Endothelial cell of umbilical vein (primary cell): ENCODE results near the gene EARS2. TPM values are rescaled to one million over a fixed set of nuclear protein-coding genes. Genes with fewer than 3 reads are reported as not detected.
"Not testable (repeated sequence)": the region's sequence is repeated elsewhere in the genome, so short reads cannot be mapped to it uniquely, and the experiment has no call there.

Source experiments
- BruUV-seq: library from RNA; stranded (reverse); fragments of 400-500 nt; replicated peaks from 2 replicates; lab custom pipeline; 2021; lab: Mats Ljungman, UMichigan
- CTCF ChIA-PET: fragments of 300-600, 350-600 bp; sonication (Branson Sonifier 250); formaldehyde crosslinking; loops from one replicate; lab custom pipeline; 2021; ENCODE audit warnings: antibody characterized with exemption, inconsistent platforms; lab: Charles Lee
- POLR2A ChIA-PET: fragments of 300-600, 350-600 bp; sonication (Branson Sonifier 250); formaldehyde crosslinking; loops from one replicate; lab custom pipeline; 2021; ENCODE audit warnings: antibody characterized with exemption, inconsistent platforms; lab: Charles Lee
- DNase-seq: peaks from one replicate; pipeline ENCODE4 v3.0.0-alpha.2; 2011; ENCODE audit warnings: low read depth, low spot score
- FAIRE-seq: peaks from 2 replicates; lab custom pipeline; 2011; peaks lifted over from hg19 to GRCh38; lab: Jason Lieb, UNC
- H2AFZ ChIP-seq: 2 replicates; pipeline ENCODE4 v1.6.0; 2012; ENCODE audit warnings: low read depth, low read length, control low read depth, inconsistent platforms
- H3K27ac ChIP-seq: 2 replicates; pipeline ENCODE4 v1.5.1; 2011; ENCODE audit warnings: low read depth, mild to moderate bottlenecking, control low read depth, low read length, moderate library complexity; ENCODE audit not compliant: insufficient read depth
- H3K27me3 ChIP-seq, 2 experiments: 2 replicates each; pipeline versions ENCODE4 v1.6.0 to v1.6.1; 2011; ENCODE audit warnings: low read length in 2 of 2, mixed read lengths in 1 of 2; ENCODE audit not compliant: control insufficient read depth in 2 of 2, insufficient read depth in 2 of 2
- H3K36me3 ChIP-seq, 2 experiments: 2 replicates in 1 of 2; 3 replicates in 1 of 2; pipeline ENCODE4 v1.5.1; 2011; ENCODE audit warnings: low read length in 2 of 2, mild to moderate bottlenecking in 1 of 2, moderate library complexity in 1 of 2; ENCODE audit not compliant: control insufficient read depth in 2 of 2, insufficient read depth in 2 of 2; ENCODE audit errors: extremely low read depth in 1 of 2
- H3K4me1 ChIP-seq: 3 replicates; pipeline ENCODE4 v1.5.1; 2011; ENCODE audit warnings: mild to moderate bottlenecking, low read length; ENCODE audit not compliant: control insufficient read depth, insufficient read depth; ENCODE audit errors: extremely low read depth
- H3K4me2 ChIP-seq: 2 replicates; pipeline ENCODE4 v1.6.1; 2011; ENCODE audit warnings: low read length, control low read depth, mixed read lengths; ENCODE audit not compliant: insufficient read depth
- H3K4me3 ChIP-seq, 3 experiments: fragments of 200-600 bp in 1 of 3; sonication (generic), shearing (Covaris generic) in 1 of 3; replicated peaks in 1 of 3; 2 replicates each; pipeline ENCODE4 v1.5.1; 2011 to 2016; ENCODE audit warnings: control low read depth in 3 of 3, low read length in 3 of 3, mild to moderate bottlenecking in 2 of 3, inconsistent platforms in 1 of 3, low read depth in 1 of 3, moderate library complexity in 1 of 3; ENCODE audit not compliant: insufficient read depth in 1 of 3
- H3K79me2 ChIP-seq: 2 replicates; pipeline ENCODE4 v1.6.0; 2012; ENCODE audit warnings: low read length, inconsistent platforms; ENCODE audit not compliant: control insufficient read depth, insufficient read depth
- H3K9ac ChIP-seq: replicated peaks from 2 replicates; pipeline ENCODE3; 2011; ENCODE audit warnings: low read length, control low read depth; ENCODE audit not compliant: insufficient read depth; ENCODE audit errors: extremely low read depth
- H3K9me1 ChIP-seq: replicated peaks from 3 replicates; pipeline ENCODE4 v1.6.0; 2011; ENCODE audit warnings: mild to moderate bottlenecking, low read length; ENCODE audit not compliant: control insufficient read depth, insufficient read depth; ENCODE audit errors: extremely low read depth
- H3K9me3 ChIP-seq: replicated peaks from 2 replicates; pipeline ENCODE4 v1.5.1; 2012; ENCODE audit warnings: low read length, inconsistent platforms; ENCODE audit not compliant: control insufficient read depth, insufficient read depth
- H4K20me1 ChIP-seq: replicated peaks from 2 replicates; pipeline ENCODE3; 2011; ENCODE audit warnings: mild to moderate bottlenecking, low read length; ENCODE audit not compliant: control insufficient read depth, insufficient read depth; ENCODE audit errors: extremely low read depth
- FOS ChIP-seq: IDR thresholded peaks from 2 replicates; pipeline ENCODE4 v1.6.1; 2011; ENCODE audit warnings: mild to moderate bottlenecking, low read length, moderate library complexity, borderline replicate concordance; ENCODE audit not compliant: insufficient read depth
- GATA2 ChIP-seq: IDR thresholded peaks from 2 replicates; pipeline ENCODE4 v1.7.0; 2011; ENCODE audit warnings: low read depth, mild to moderate bottlenecking, moderate library complexity, mixed read lengths, low read length; ENCODE audit not compliant: insufficient read length, insufficient read depth
- JUN ChIP-seq: IDR thresholded peaks from 2 replicates; pipeline ENCODE4 v1.6.1; 2011; ENCODE audit warnings: borderline replicate concordance, low read depth; ENCODE audit not compliant: insufficient read length, insufficient read depth
- POLR2A ChIP-seq: IDR thresholded peaks from 2 replicates; pipeline ENCODE4 v1.6.1; 2012; ENCODE audit warnings: low read depth, mild to moderate bottlenecking, control low read depth, low read length
- dilution Hi-C: fragments of 300-500 bp; cut with MboI; formaldehyde crosslinking; loops from one replicate; pipeline ENCODE4 v1.15.0; 2019; ENCODE audit warnings: low sequenced_read_pairs; ENCODE audit not compliant: extremely low pct_ligation_motif_present
- intact Hi-C: fragments of 100-400 bp; cut with micrococcal nuclease; formaldehyde crosslinking; loops from one replicate; pipeline ENCODE4 v1.10.0; 2022
- polyA plus RNA-seq, 4 experiments: library from polyadenylated mRNA; depleted of rRNA in 3 of 4; stranded (reverse) in 3 of 4; unstranded in 1 of 4; fragments of >200 nt; gene quantifications; 2 replicates each; pipeline versions ENCODE4 v1.2.1 to v1.2.3, GENCODE V29; 2011 to 2012; ENCODE audit warnings: missing spikeins in 1 of 4
- total RNA-seq: library from RNA; stranded (reverse); gene quantifications from 2 replicates; pipeline ENCODE4 v1.2.3, GENCODE V29; 2021
- TF ChIP-seq, protein P1 (sequence below): IDR thresholded peaks from 2 replicates; pipeline ENCODE4 v1.6.1; 2011; ENCODE audit not compliant: insufficient read depth, insufficient read length
- TF ChIP-seq, protein P2 (sequence below), 2 donors: IDR thresholded peaks; 1 replicate in 1 of 2; 2 replicates in 1 of 2; pipeline ENCODE4 v1.5.1; 2011; ENCODE audit warnings: low read length in 2 of 2, mild to moderate bottlenecking in 2 of 2, moderate library complexity in 2 of 2, control low read depth in 1 of 2, inconsistent platforms in 1 of 2, low read depth in 1 of 2; ENCODE audit not compliant: insufficient read depth in 1 of 2; ENCODE audit errors: extremely low read depth in 1 of 2

The EARS2 gene
- total and polyA plus RNA-seq, 2 donors (not counting 3 experiments of a cell fraction or from before 2014, with no cell fraction given): 14.7 to 21.6 TPM

DNA sequence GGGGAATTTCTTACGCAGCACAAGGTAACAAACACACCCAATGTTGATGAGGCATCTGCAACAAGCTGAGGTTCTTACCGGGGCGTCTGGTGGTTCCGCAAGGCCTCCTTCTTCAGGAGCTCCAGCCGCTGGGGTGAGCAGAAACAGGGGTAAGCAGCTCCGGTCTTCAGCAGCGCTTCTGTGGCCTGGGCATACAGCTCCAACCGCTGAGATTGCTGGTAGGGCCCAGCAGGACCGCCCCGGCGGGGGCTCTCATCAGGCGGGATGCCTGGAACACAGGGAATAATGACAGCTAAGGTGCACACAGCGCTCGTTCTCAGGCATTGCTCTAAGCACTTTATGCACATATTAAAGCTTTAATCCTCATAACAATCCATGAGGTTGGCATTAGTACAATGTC, 12.7 kb downstream of the EARS2 start:
- Histone ChIP-seq H3K4me2 (no peak overlapping the region), H3K27me3 (no peaks in the 10 kb centered on the region), H3K4me1 (no peaks in the 10 kb centered on the region), H3K79me2 (no peaks in the 10 kb centered on the region), H2AFZ (no peak overlapping the region), H3K36me3 (peaks cover 2 to 19% of the 10 kb centered on the region in 2 experiments), H3K9me3 (no peaks in the 10 kb centered on the region), H3K9me1 (no peaks in the 10 kb centered on the region), H3K9ac (no peak overlapping the region), H3K4me3 (no peak overlapping the region), H4K20me1 (peaks cover 2% of the 10 kb centered on the region), H3K27ac (no peak overlapping the region)
- ChIA-PET CTCF (no interaction called here), POLR2A (no interaction called here)
- no TSS peak for BruUV-seq
- DNase-seq (no peak), FAIRE-seq (no peak)
- TF ChIP-seq GATA2 (no peak), JUN (no peak), FOS (no peak), POLR2A (no peak)
- TF ChIP-seq, protein P1, sequence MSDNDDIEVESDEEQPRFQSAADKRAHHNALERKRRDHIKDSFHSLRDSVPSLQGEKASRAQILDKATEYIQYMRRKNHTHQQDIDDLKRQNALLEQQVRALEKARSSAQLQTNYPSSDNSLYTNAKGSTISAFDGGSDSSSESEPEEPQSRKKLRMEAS: no peak
- TF ChIP-seq, protein P2, sequence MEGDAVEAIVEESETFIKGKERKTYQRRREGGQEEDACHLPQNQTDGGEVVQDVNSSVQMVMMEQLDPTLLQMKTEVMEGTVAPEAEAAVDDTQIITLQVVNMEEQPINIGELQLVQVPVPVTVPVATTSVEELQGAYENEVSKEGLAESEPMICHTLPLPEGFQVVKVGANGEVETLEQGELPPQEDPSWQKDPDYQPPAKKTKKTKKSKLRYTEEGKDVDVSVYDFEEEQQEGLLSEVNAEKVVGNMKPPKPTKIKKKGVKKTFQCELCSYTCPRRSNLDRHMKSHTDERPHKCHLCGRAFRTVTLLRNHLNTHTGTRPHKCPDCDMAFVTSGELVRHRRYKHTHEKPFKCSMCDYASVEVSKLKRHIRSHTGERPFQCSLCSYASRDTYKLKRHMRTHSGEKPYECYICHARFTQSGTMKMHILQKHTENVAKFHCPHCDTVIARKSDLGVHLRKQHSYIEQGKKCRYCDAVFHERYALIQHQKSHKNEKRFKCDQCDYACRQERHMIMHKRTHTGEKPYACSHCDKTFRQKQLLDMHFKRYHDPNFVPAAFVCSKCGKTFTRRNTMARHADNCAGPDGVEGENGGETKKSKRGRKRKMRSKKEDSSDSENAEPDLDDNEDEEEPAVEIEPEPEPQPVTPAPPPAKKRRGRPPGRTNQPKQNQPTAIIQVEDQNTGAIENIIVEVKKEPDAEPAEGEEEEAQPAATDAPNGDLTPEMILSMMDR (IDR thresholded peaks at IDR 0.05; ENCODE audit: extremely low read depth in 1 of 2, insufficient read depth in 1 of 2, low read depth in 1 of 2, low read length in 2 of 2): no peak
- intact Hi-C loops (no loop called here), dilution Hi-C loops (no loop called here)

DNA sequence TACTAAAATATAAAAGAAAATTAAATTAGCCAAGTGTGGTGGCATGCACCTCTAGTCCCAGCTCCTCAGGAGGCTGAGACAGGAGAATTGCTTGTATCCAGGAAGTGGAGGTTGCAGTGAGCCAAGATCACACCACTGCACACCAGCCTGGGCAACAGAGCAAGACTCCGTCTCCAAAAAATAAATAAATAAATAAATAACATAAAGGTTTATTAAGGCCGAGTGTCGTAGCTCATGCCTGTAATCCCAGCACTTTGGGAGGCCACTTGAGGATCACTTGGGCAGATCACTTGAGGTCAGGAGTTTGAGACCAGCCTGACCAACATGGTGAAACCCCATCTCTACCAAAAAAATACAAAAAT, 16.4 kb downstream of the EARS2 start:
- H3K4me1 ChIP-seq, H3K79me2 ChIP-seq, H2AFZ ChIP-seq, H3K9ac ChIP-seq, H3K4me2 ChIP-seq, DNase-seq, H3K9me3 ChIP-seq, POLR2A ChIA-PET, H3K27me3 ChIP-seq, intact Hi-C loops, H3K9me1 ChIP-seq, FAIRE-seq, H3K4me3 ChIP-seq, CTCF ChIA-PET, H3K27ac ChIP-seq, H3K36me3 ChIP-seq, dilution Hi-C loops, H4K20me1 ChIP-seq, BruUV-seq: not testable (repeated sequence)
